CD4-positive, alpha-beta T cell treated with Interleukin-17A for 1 hour (primary cell): ENCODE results near the gene GKN1.
A peak's percentile ranks its signal among the peaks of the same experiment; 100 is the strongest.

Experiments
- DNase-seq: peaks from one replicate; pipeline ENCODE4 v3.0.0-alpha.2; 2020

Gene GKN1

DNA sequence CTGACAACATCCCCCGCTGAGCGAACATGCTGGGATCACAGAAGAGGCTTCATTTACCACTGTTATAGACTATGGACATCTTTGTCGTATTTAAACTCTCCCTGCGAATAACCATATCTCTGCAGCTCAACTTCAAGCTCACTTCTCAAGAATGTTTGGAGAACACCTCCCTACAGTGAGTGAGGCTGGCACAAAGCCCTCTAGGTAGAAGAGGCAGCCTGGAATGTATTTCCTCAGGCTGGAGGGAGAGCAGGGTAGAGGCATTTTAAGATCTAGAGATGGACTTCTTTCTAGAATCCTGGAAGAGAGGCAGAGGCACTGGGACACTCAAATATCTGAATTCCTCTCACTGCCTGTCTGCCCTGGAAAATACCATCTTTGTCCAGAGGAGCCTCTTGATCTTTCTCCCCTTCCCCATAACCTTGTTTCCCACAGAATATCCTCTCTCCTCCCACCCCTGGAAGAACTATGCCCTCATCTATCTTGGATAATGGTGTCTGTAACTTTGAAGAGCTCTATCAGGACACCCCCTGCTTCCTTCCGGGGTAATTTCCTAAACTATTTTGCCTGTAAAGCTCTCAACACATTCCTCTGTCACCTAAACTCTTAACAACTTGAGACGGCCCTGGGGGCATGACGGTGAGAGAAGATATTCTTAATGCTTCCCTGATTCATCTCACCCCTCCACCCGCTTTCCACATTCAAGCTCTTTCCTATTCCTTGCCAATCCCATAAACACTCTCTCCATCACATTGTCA, 36.2 kb downstream of the GKN1 start:
- no peak for DNase-seq

DNA sequence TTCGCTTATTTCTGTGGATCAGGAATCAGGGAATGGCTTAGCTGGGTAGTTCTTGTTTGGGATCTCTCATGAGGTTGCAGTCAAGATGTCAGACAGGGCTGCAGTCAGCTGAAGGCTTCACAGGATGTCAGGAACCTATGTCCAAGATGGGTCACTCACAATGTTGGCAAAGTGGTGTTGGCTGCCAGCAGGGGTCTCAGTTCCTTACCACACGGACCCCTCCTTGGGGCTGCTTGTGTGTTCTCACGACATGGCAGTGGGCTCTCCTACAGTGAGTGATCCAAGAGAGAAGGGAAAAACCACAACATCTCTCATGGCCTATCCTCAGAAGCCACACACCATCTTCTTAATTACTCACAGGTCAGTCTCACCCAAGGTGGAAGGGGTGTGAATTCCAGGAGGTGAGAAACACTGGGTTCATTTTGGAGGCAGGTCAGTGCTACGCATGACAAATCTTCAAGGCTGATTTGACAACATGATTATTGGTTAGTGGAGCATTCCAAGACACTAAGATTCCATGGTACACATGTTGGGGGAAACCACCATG, 37.2 kb downstream of the GKN1 start:
- no peak for DNase-seq

DNA sequence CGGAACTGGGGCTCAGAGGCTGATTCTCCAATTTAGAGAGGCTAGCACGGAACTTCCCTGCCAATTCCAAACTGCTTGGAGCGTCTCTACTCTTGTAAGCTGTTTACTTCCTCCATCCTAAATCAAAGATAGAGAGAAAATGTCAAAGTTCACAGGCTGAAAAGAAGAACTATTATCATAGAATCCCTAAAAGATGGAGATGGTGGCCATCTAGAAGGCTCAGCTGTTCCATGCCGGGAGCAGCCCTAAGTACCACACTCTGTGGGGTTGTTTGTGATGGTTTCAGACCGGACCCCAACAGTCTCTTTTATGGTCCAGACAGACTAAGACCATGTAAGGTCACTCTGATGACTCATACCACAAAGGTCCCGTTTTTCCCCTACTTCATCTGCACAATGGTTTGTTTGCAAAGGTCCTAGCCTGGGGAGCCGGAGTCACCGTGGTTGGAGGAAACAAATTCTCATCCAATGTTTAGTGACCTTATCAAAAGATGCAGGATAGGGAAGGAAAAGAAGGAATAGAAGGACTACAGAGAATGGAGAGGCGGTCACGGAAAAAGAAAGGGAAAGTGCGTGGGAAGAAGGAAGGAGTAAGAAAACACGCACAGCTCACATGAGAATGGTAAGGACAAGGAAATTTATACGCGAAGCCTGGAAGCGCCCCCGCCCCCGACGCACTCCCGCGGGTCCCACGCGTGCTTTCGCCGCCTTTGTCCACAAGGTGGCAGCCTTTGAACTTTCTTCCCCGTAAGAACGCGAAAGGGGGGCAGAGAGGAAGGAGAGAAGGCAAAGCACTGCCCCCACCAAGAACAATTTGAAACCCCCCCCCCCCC, 38.1 kb downstream of the GKN1 start:
- DNase-seq = peak; percentile 42

- DNase-seq = no peak
These were observed 38.9 kb downstream of the GKN1 start, which contains the start of gene ANTXR1 for GRCh38 chr2:69013142-69013839. TSS of gene ANTXR1 (plus strand) at chr2:69013179. CDS start at chr2:69013500, 321 bp downstream.

GRCh38 chr2:69013840-69014821, 39.7 kb downstream of the GKN1 start:
- no peak for DNase-seq

- DNase-seq = no peak
These were observed 42.6 kb downstream of the GKN1 start for GRCh38 chr2:69017080-69017479.

DNA sequence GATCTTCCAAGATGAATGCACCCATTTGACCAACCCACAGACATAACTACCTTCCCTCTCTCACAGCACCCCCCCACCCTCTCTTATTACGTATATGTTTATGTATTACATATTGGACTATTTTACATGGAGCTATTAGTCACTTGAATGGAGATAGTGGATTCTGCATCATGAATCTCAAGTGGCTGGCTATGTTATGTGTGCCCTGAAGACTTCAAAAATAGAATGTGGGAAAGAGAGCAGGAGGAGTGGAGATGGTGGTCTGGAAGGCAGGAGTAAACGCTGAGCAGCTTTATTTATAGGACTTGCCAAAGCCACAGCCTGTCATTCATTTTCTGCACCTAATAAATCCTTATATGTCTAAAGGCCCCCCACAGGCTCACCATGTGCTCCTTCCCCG, 43.4 kb downstream of the GKN1 start:
- no peak for DNase-seq

DNA sequence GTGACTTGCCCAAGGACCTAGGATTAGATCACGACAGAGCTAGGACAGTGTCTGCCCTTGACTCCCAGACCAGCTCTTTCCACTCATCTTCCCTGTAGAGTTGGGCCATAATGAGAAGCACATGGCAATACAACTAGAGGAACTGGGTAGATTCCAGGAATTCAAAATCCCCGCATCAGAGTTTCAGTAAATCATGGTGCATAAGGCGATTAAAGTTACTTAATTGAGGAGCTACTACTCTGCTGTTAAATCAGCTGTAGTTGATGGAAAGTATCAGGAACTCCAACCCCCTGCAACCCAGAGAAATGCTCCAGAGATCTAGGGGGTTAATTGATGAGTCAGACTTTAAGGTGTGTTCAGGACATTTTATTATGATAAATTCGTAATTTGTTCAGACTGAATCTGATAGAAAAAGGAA, 44.3 kb downstream of the GKN1 start:
- DNase-seq = no peak

GRCh38 chr2:69020496-69021426, 46.3 kb downstream of the GKN1 start:
- no peak for DNase-seq

- no peak for DNase-seq
These were observed 47.3 kb downstream of the GKN1 start for GRCh38 chr2:69021727-69022126.

DNA sequence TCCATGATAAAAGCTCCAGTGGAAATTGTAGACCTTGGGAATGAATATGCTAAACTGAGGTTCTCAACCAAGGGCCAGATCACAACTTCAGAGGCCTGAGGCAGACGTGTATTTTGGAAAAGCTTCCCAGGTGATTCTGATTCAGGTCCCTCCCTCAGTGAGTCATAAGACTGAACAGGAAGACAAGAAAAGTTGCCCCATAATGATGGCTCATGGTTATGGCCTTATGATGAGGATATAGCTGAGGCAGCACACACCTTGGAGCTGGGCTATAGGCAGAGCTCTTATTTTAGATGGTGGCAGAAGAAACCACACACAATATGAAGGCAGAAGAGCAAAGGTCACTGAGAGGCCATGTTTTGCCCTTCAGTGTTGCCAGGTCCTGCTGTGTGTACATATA, 48.1 kb downstream of the GKN1 start:
- DNase-seq = no peak

GRCh38 chr2:69023236-69023635, 48.8 kb downstream of the GKN1 start:
- no peak for DNase-seq

DNA sequence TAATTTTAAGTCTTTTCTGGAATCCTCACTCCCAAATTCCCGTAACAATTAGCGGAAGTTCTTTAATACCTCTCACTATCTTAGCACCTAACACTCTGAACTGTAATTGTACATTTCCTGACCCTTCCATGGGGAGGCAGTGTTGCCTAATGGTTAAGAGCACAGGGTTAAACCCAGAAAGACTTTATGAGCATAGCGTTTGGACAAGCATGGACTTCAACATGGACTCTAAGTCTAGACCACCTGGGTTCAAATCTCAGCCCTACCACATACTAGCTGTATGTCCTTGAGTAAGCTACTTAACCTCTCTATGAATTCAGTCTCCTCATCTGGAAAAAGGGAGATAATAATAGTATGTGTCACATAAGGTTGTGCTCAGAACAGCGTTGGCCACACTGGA, 51.6 kb downstream of the GKN1 start:
- peak; percentile 33 for DNase-seq

GRCh38 chr2:69026691-69027459, 52.4 kb downstream of the GKN1 start:
- DNase-seq = no peak
